HG03460 (cell line): Measurements from ENCODE around the gene SRC.
A peak's percentile ranks its signal among the peaks of the same experiment; 100 is the strongest.
"Not testable (repeated sequence)": the region's sequence is repeated elsewhere in the genome, so short reads cannot be mapped to it uniquely, and the experiment has no call there.

Experiments
- ATAC-seq: cut with Tn5 transposase; IDR thresholded peaks from one replicate; pipeline ENCODE4 v1.9.1; 2021; ENCODE audit not compliant: unreplicated experiment

SRC gene

GRCh38 chr20:37336369-37337207 is 9.4 kb upstream of the SRC start:
- peak; percentile 59 for ATAC-seq

- no peak for ATAC-seq
Observed at GRCh38 chr20:37337208-37337991, 8.5 kb upstream of the SRC start.

GRCh38 chr20:37338380-37338779 is 7.6 kb upstream of the SRC start:
- ATAC-seq = not testable (repeated sequence)

- ATAC-seq = no peak
Observed at GRCh38 chr20:37339208-37339607, 6.7 kb upstream of the SRC start.

- not testable (repeated sequence) for ATAC-seq
Observed at GRCh38 chr20:37339764-37340109, 6.2 kb upstream of the SRC start.

GRCh38 chr20:37340998-37341397 is 4.9 kb upstream of the SRC start:
- no peak for ATAC-seq

GRCh38 chr20:37341632-37342031 is 4.3 kb upstream of the SRC start:
- no peak for ATAC-seq

GRCh38 chr20:37342231-37343177 is 3.4 kb upstream of the SRC start:
- ATAC-seq = no peak

- no peak for ATAC-seq
Observed at GRCh38 chr20:37343212-37343993, 2.5 kb upstream of the SRC start.

GRCh38 chr20:37343994-37344355 is 2.0 kb upstream of the SRC start:
- ATAC-seq = no peak

GRCh38 chr20:37344506-37345338 is 1.2 kb upstream of the SRC start:
- no peak for ATAC-seq

- ATAC-seq = no peak
Observed at GRCh38 chr20:37346236-37346534, 245 bp downstream of the SRC start.

- no peak for ATAC-seq
Observed at GRCh38 chr20:37346535-37347346, 801 bp downstream of the SRC start.

- ATAC-seq = no peak
Observed at GRCh38 chr20:37347347-37347823, 1.4 kb downstream of the SRC start.

GRCh38 chr20:37347891-37348791 is 2.2 kb downstream of the SRC start:
- ATAC-seq = no peak

GRCh38 chr20:37348792-37349516 is 3.0 kb downstream of the SRC start:
- no peak for ATAC-seq
